Measurements from ENCODE around the gene SHISAL1.

DNA sequence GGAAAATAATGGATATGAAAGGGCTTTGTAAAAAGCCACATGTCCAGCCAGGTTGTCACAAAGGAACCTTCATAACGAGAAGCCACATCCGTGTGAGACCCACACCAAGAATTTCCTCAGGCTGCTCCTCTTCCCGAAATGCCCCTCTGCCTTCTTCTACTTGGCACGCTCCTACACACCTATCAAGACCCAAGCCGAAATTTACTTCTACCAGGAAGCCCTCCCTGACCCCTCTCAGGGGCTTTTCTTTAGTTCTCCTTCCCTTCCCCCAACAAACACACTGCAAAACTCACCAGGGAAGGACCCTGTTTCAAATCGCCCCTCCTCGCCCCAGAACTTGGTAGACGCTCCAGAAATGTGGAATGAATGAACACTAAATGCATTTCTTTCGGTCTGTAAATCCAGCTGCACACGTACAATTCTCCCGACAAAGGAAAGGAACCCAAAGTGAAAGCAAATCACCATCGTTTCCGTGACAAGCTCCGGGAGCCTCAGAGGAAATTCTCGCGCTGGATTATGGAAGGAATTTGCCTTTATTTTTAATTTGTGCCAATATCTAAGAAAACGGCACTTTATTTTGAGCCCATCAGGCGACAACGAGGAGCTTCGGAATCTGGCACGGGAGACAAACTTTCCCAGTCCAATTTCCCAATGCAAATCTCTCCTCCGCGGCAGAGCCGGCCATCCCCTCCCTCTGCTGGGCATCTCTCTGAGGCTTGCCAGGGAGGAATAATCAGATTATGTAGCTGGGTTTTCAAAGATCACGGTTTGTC is 13.2 kb upstream of the SHISAL1 start:
- TF ChIP-seq, protein P1, sequence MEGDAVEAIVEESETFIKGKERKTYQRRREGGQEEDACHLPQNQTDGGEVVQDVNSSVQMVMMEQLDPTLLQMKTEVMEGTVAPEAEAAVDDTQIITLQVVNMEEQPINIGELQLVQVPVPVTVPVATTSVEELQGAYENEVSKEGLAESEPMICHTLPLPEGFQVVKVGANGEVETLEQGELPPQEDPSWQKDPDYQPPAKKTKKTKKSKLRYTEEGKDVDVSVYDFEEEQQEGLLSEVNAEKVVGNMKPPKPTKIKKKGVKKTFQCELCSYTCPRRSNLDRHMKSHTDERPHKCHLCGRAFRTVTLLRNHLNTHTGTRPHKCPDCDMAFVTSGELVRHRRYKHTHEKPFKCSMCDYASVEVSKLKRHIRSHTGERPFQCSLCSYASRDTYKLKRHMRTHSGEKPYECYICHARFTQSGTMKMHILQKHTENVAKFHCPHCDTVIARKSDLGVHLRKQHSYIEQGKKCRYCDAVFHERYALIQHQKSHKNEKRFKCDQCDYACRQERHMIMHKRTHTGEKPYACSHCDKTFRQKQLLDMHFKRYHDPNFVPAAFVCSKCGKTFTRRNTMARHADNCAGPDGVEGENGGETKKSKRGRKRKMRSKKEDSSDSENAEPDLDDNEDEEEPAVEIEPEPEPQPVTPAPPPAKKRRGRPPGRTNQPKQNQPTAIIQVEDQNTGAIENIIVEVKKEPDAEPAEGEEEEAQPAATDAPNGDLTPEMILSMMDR (IDR thresholded peaks at IDR 0.05) = no peak
- no peak for TF ChIP-seq ZFX (IDR thresholded peaks at IDR 0.05; ENCODE audit: borderline replicate concordance)

Measured in 22Rv1 (cell line).